Measurements from ENCODE around the gene PXYLP1. TPM values are rescaled to one million over a fixed set of nuclear protein-coding genes. Genes with fewer than 3 reads are reported as not detected.

Gene PXYLP1
- total RNA-seq, 1 experiment from 2014 or later = 7.8 TPM

DNA sequence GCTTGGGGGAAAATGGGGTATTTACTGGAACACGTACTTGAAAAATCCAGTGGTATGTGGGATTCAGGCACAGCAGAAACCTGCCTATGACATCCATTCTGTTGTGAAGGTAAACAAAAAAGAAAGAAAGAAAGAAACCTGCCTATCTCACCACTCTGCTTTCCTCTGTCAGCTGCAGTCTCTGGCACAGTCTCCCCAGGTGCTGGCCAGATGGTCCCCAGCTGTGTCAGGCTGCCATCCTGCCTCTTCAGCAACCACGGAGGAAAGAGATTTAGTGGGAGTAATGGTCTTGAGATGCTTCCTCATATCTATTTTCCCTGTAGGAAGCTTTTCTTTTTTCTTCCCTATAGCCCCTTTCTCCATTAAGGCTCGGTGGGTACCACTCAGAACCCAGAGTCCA is 2.5 kb upstream of the PXYLP1 start:
- no peaks in the 10 kb centered on the region for H3K9me2 ChIP-seq (ENCODE audit: insufficient read depth)
- BruUV-seq (replicated peaks) = no TSS peak
- H3K27ac ChIP-seq = no peak overlapping the region
- CTCF ChIA-PET = no interaction called here
- no peaks in the 10 kb centered on the region for H3K36me3 ChIP-seq (ENCODE audit: low read depth)
- peaks cover 13% of the 10 kb centered on the region; the same call in 1 of the 2 replicates for H3K9me3 ChIP-seq (ENCODE audit: insufficient read depth, low read depth)
- no peak for TF ChIP-seq EZH2 (IDR thresholded peaks at IDR 0.05; ENCODE audit: low read depth)
- TF ChIP-seq, protein P1, sequence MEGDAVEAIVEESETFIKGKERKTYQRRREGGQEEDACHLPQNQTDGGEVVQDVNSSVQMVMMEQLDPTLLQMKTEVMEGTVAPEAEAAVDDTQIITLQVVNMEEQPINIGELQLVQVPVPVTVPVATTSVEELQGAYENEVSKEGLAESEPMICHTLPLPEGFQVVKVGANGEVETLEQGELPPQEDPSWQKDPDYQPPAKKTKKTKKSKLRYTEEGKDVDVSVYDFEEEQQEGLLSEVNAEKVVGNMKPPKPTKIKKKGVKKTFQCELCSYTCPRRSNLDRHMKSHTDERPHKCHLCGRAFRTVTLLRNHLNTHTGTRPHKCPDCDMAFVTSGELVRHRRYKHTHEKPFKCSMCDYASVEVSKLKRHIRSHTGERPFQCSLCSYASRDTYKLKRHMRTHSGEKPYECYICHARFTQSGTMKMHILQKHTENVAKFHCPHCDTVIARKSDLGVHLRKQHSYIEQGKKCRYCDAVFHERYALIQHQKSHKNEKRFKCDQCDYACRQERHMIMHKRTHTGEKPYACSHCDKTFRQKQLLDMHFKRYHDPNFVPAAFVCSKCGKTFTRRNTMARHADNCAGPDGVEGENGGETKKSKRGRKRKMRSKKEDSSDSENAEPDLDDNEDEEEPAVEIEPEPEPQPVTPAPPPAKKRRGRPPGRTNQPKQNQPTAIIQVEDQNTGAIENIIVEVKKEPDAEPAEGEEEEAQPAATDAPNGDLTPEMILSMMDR (conservative IDR thresholded peaks at IDR 0.05) = no peak
- H3K79me2 ChIP-seq (ENCODE audit: low read depth) = peaks cover 18% of the 10 kb centered on the region
- H3K4me1 ChIP-seq (replicated peaks; ENCODE audit: insufficient read depth) = peaks cover 13% of the 10 kb centered on the region
- H3K4me3 ChIP-seq = no peak overlapping the region
- H4K20me1 ChIP-seq (ENCODE audit: insufficient read depth) = 0 out of 2 replicates have a peak, but pooled peaks cover 4% of the 10 kb centered on the region
- no peaks in the 10 kb centered on the region for H3F3A ChIP-seq (ENCODE audit: insufficient read depth, low read depth)
- POLR2A ChIA-PET (ENCODE audit: unreplicated experiment) = no interaction called here
- H2AFZ ChIP-seq = no peak overlapping the region
- no peaks in the 10 kb centered on the region for H3K27me3 ChIP-seq (ENCODE audit: insufficient read depth, low read depth)
- intact Hi-C loops (cut with micrococcal nuclease; ENCODE audit: unreplicated experiment) = no loop called here
- H3K4me2 ChIP-seq = no peak overlapping the region
- DNase-seq = no peak

DNA sequence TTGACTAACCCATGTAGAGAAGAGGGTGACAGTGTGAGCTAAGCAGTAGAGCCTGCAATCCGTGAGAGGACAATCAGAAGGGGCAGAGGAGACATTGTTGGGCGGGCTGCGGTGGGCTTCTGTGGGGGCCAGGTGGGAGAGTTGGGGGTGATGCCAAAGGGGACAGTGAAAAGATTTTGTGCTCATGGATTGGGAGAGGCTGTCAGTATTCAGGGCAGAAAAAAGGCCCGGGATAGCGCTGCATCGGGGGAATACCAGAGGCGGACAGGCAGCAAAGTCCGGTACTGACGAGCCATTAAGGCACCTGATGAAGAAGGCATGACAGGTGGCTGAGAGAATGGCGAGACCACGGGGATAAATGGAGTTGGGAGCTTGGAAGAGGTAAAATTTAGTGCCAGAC is 1.3 kb upstream of the PXYLP1 start:
- peak overlapping the region; percentile 94; the same call in 1 of the 2 replicates for H3K4me2 ChIP-seq
- H3F3A ChIP-seq (ENCODE audit: insufficient read depth, low read depth) = no peaks in the 10 kb centered on the region
- peaks cover 13% of the 10 kb centered on the region for H3K4me1 ChIP-seq (replicated peaks; ENCODE audit: insufficient read depth)
- H3K4me3 ChIP-seq = no peak overlapping the region
- TF ChIP-seq, protein P1 (conservative IDR thresholded peaks at IDR 0.05) = no peak
- TF ChIP-seq EZH2 (IDR thresholded peaks at IDR 0.05; ENCODE audit: low read depth) = no peak
- POLR2A ChIA-PET (ENCODE audit: unreplicated experiment) = no interaction called here
- no peak overlapping the region for H2AFZ ChIP-seq
- CTCF ChIA-PET = no interaction called here
- H3K9me3 ChIP-seq (ENCODE audit: insufficient read depth, low read depth) = peaks cover 9% of the 10 kb centered on the region; the same call in 1 of the 2 replicates
- H3K27me3 ChIP-seq (ENCODE audit: insufficient read depth, low read depth) = no peaks in the 10 kb centered on the region
- BruUV-seq (replicated peaks) = no TSS peak
- intact Hi-C loops (cut with micrococcal nuclease; ENCODE audit: unreplicated experiment) = loop anchor here (5.0 kb wide), 1 partner anchor 137 kb away; the partner anchor contains the start of gene ZBTB38
- H3K9me2 ChIP-seq (ENCODE audit: insufficient read depth) = no peaks in the 10 kb centered on the region
- peaks cover 21% of the 10 kb centered on the region for H3K79me2 ChIP-seq (ENCODE audit: low read depth)
- H3K27ac ChIP-seq = no peak overlapping the region
- H3K36me3 ChIP-seq (ENCODE audit: low read depth) = no peaks in the 10 kb centered on the region
- 0 out of 2 replicates have a peak, but pooled peaks cover 4% of the 10 kb centered on the region for H4K20me1 ChIP-seq (ENCODE audit: insufficient read depth)
- no peak for DNase-seq

GRCh38 chr3:141231952-141232823 is 563 bp downstream of the PXYLP1 start:
- Histone ChIP-seq H3K9me3 (ENCODE audit: insufficient read depth, low read depth) (no peaks in the 10 kb centered on the region), H3K27ac (peak overlapping the region; percentile 41), H2AFZ (peak overlapping the region; percentile 75), H4K20me1 (ENCODE audit: insufficient read depth) (0 out of 2 replicates have a peak, but pooled peaks cover 4% of the 10 kb centered on the region), H3K4me1 (replicated peaks; ENCODE audit: insufficient read depth) (peaks cover 13% of the 10 kb centered on the region), H3K36me3 (ENCODE audit: low read depth) (no peaks in the 10 kb centered on the region), H3K4me3 (peak overlapping the region; percentile 88), H3K4me2 (peak overlapping the region; percentile 88), H3K9me2 (ENCODE audit: insufficient read depth) (no peaks in the 10 kb centered on the region), H3K27me3 (ENCODE audit: insufficient read depth, low read depth) (no peaks in the 10 kb centered on the region), H3F3A (ENCODE audit: insufficient read depth, low read depth) (no peaks in the 10 kb centered on the region), H3K79me2 (ENCODE audit: low read depth) (peaks cover 21% of the 10 kb centered on the region)
- BruUV-seq (replicated peaks) = TSS peak; percentile 30
- DNase-seq = peak; percentile 49 to 61
- ChIA-PET POLR2A (ENCODE audit: unreplicated experiment) (interaction anchor here (0.6 to 0.9 kb wide), 7 partner anchors 15 to 1769 kb away, joined by 3 to 16 read pairs (median 3); partner anchors contain the start of gene U2SURP), CTCF (interaction anchor here (0.6 to 1.7 kb wide), 18 partner anchors 14 to 1880 kb away, joined by 3 to 23 read pairs (median 4); no protein-coding TSS in a partner anchor)
- intact Hi-C loops (cut with micrococcal nuclease; ENCODE audit: unreplicated experiment) = loop anchor here (1.0 to 5.0 kb wide), 4 partner anchors 43 to 220 kb away; partner anchors contain the start of gene ZBTB38
- TF ChIP-seq, protein P1 (conservative IDR thresholded peaks at IDR 0.05) = no peak
- no peak for TF ChIP-seq EZH2 (IDR thresholded peaks at IDR 0.05; ENCODE audit: low read depth)
